K562 (cell line): ENCODE measurements around the gene CARD10. TPM values are rescaled to one million over a fixed set of nuclear protein-coding genes. Genes with fewer than 3 reads are reported as not detected.

ENCODE experiments used
- BACH1 ChIP-seq: fragments of 200-800 bp; sonication (Bioruptor generic); IDR thresholded peaks from 2 replicates; pipeline ENCODE4 v1.6.1; 2016; ENCODE audit warnings: missing genetic modification characterization, missing compliant biosample characterization
- BCOR ChIP-seq: fragments of 450-650 bp; IDR thresholded peaks from 2 replicates; pipeline ENCODE4 v1.6.1; 2016
- CEBPB ChIP-seq: fragments of 450-650 bp; IDR thresholded peaks from 2 replicates; pipeline ENCODE4 v1.6.1; 2016; ENCODE audit warnings: missing genetic modification characterization, missing compliant biosample characterization
- CREB3 ChIP-seq: fragments of 450-650 bp; conservative IDR thresholded peaks from 2 replicates; pipeline ENCODE4 v1.6.1; 2016; ENCODE audit warnings: missing genetic modification characterization, low read depth, mild to moderate bottlenecking, missing compliant biosample characterization, moderate library complexity
- DMBX1 ChIP-seq: fragments of 250-450 bp; sonication (Bioruptor Pico); IDR thresholded peaks from 2 replicates; pipeline ENCODE4 v1.8.0; 2022; ENCODE audit warnings: inconsistent platforms, mild to moderate bottlenecking, moderate library complexity, borderline replicate concordance
- E2F1 ChIP-seq: sonication (generic); formaldehyde crosslinking; IDR thresholded peaks from 2 replicates; pipeline ENCODE4 v1.8.1; 2023; ENCODE audit warnings: mild to moderate bottlenecking, missing genetic modification reagents, moderate library complexity
- ETS2 ChIP-seq: IDR thresholded peaks from 2 replicates; pipeline ENCODE4 v1.6.1; 2016; ENCODE audit warnings: borderline replicate concordance, missing genetic modification characterization, mild to moderate bottlenecking, moderate library complexity, missing compliant biosample characterization; ENCODE audit not compliant: poor library complexity, severe bottlenecking
- IRF2 ChIP-seq: sonication (generic); formaldehyde crosslinking; IDR thresholded peaks from 2 replicates; pipeline ENCODE4 v1.8.1; 2022; ENCODE audit warnings: mild to moderate bottlenecking, missing genetic modification reagents
- LARP7 ChIP-seq: fragments of 450-650 bp; IDR thresholded peaks from 2 replicates; pipeline ENCODE4 v1.6.1; 2016
- PHF8 ChIP-seq: fragments of 200-600 bp; sonication (generic); IDR thresholded peaks from 2 replicates; pipeline ENCODE4 v1.6.1; 2012; ENCODE audit warnings: mixed run types, mild to moderate bottlenecking, inconsistent platforms, low read length, moderate library complexity, borderline replicate concordance
- TAF7 ChIP-seq: fragments of 450-650 bp; IDR thresholded peaks from 2 replicates; pipeline ENCODE4 v1.6.1; 2016; ENCODE audit warnings: missing genetic modification characterization, missing compliant biosample characterization
- TGIF2 ChIP-seq: sonication (generic); formaldehyde crosslinking; IDR thresholded peaks from 2 replicates; pipeline ENCODE4 v1.8.1; 2022; ENCODE audit warnings: mild to moderate bottlenecking, missing genetic modification reagents, moderate library complexity
- ZMIZ1 ChIP-seq, 2 experiments: fragments of 150-350 bp in 1 of 2; IDR thresholded peaks; 2 replicates each; pipeline ENCODE4 v1.6.1; 2012 to 2016; ENCODE audit warnings: low read depth in 2 of 2, low read length in 2 of 2, mild to moderate bottlenecking in 1 of 2, moderate library complexity in 1 of 2
- ZNF324 ChIP-seq: fragments of 250-450 bp; sonication (Bioruptor Pico); IDR thresholded peaks from 2 replicates; pipeline ENCODE4 v1.4.0; 2020; ENCODE audit warnings: mild to moderate bottlenecking
- ZNF445 ChIP-seq: fragments of 250-450 bp; sonication (Bioruptor Pico); IDR thresholded peaks from 2 replicates; pipeline ENCODE4 v1.4.0; 2020; ENCODE audit warnings: low read depth, mild to moderate bottlenecking, moderate library complexity
- ZNF609 ChIP-seq: sonication (generic); formaldehyde crosslinking; IDR thresholded peaks from 2 replicates; pipeline ENCODE4 v1.8.1; 2023; ENCODE audit warnings: missing genetic modification reagents, mild to moderate bottlenecking, borderline replicate concordance
- polyA plus RNA-seq, 8 experiments: library from polyadenylated mRNA; depleted of rRNA in 4 of 8; stranded (reverse) in 5 of 8; unstranded in 3 of 8; fragments of >200 nt; fragmentation: Nextera tagmentation in 2 of 8; fragmentation: Illumina TruSeq in 1 of 8; extraction: Ambion mirVana in 2 of 8; extraction: Trizol in 1 of 8; gene quantifications; 2 replicates each; pipeline versions ENCODE4 v1.2.1 to v1.2.3, GENCODE V29; 2011 to 2014; ENCODE audit warnings: inconsistent platforms in 1 of 8, missing spikeins in 1 of 8
- total RNA-seq, 7 experiments: library from RNA; depleted of rRNA in 6 of 7; stranded (reverse); fragments of >200 nt in 6 of 7; fragmentation: Illumina TruSeq in 2 of 7; extraction: Trizol in 2 of 7; gene quantifications; 2 replicates each; pipeline versions ENCODE4 v1.2.1 to v1.2.3, GENCODE V29; 2011 to 2021; ENCODE audit warnings: low replicate concordance in 1 of 7

CARD10 gene
- total and polyA plus RNA-seq, 9 of the 15 experiments (the other 6 are each of a cell fraction or from before 2014, with no cell fraction given): 0.13 to 5.8 (median 1.6) TPM

GRCh38 chr22:37561212-37562048, 42.2 kb upstream of the CARD10 start (continued):
- TF ChIP-seq ZNF609 (CRISPR knock-in tag) (no peak; the same call in 1 of the 2 replicates), PHF8 (peak; percentile 21; the same call in 1 of the 2 replicates), LARP7 (no peak), ZNF324 (no peak), TGIF2 (CRISPR knock-in tag) (no peak), CREB3 (tag) (no peak), TAF7 (tag) (no peak), ZNF445 (no peak), IRF2 (CRISPR knock-in tag) (no peak), BACH1 (tag) (no peak), ZMIZ1 (IDR thresholded peaks at IDR 0.05; ENCODE audit: low read depth in 2 of 2, low read length in 2 of 2) (no peak), DMBX1 (CRISPR knock-in tag) (peak; percentile 62; the same call in 1 of the 2 replicates), ETS2 (no peak), CEBPB (tag) (peak; percentile 98), BCOR (0 out of 2 replicates have a peak, but pooled peaks have one; percentile 27), E2F1 (CRISPR knock-in tag) (no peak)
